GM18861 (cell line): ENCODE data around the gene SAMD8.
"Not testable (repeated sequence)": the region's sequence is repeated elsewhere in the genome, so short reads cannot be mapped to it uniquely, and the experiment has no call there.

Experiments used
- ATAC-seq: cut with Tn5 transposase; IDR thresholded peaks from one replicate; pipeline ENCODE4 v1.9.1; 2021; ENCODE audit not compliant: unreplicated experiment

SAMD8 gene

DNA sequence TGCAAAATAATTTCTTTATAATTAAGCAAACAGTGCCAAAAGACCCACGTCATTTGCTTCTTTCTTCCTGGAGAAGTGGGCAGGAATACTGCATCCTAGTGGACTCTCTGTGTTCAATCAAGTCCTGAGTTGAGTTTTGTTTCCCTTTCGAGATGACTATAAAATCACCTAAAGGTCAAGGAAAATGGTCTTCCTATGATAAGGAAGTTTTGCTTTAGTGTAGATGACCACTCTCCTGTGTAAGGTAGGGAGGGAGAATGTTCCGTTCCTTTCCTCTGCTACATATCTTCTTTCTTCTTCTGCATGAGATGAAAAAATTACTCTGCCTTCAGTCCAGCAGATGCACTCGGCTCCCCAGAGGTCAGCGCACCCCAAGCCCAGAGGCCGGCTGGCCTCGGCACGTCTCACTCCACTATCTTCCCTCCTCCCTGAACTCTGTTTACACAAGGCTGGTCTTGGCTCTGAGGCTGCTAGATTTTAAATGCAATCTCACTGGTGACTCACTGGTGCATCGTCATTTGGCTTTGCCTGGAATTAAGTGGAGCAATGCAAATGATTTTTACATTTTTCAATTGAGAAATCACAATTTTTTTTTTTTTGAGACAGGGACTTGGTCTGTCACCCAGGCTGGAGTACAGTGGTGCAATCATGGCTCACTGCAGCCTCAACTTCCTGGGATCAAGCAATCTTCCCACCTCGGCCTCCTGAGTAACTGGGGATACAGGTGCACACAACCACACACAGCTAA lies 80.5 kb downstream of the SAMD8 start:
- no peak for ATAC-seq

DNA sequence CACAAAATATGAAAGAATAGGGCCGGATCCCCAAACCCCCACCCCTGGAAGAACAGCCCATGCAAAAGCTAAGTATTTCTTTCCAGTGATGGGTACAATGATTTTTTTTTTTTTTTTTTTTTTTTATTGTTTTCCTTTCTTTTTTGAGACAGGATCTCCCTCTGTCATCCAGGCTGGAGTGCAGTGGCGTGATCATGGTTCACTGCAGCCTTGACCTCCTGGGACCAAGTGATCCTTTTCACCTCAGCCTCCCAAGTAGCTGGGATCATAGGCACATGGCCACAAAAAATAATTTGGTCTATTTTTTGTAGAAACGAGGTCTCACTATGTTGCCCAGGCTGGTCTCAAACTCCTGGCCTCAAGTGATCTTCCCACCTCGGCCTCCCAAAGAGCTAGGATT lies 83.2 kb downstream of the SAMD8 start:
- ATAC-seq, result not testable (repeated sequence)

DNA sequence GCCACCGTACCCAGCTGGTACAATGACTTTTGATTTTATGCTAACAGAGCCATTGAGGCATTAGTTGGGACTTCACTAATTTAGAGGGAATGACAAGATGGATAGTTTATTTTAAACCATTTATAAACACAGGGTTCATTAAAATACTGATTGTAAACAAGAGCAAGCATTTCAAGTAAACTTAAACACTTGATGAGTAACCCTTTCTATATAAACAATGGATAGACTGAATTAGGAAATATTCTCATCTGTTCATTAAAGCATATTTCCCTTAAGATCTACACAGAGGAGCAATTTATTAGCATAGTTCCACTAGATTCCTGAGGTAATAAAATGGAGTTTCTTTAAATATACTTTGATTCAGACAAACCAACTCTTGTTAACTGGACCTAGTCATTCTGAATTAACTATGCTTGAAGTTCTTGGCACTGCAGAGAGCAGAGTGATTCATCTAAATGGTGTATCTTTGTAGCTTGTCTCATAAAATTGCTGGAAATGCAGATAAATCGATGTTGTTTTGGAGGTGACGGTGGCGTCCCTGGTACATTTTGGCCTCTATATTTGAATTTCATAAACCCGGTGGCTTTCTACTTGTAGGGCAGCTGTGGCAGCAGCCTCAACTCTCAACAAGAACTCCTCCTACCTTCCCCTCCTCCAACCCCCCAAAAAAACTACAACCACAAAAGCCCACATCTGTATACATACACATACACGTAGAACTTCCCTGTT lies 83.7 kb downstream of the SAMD8 start:
- ATAC-seq, result no peak

DNA sequence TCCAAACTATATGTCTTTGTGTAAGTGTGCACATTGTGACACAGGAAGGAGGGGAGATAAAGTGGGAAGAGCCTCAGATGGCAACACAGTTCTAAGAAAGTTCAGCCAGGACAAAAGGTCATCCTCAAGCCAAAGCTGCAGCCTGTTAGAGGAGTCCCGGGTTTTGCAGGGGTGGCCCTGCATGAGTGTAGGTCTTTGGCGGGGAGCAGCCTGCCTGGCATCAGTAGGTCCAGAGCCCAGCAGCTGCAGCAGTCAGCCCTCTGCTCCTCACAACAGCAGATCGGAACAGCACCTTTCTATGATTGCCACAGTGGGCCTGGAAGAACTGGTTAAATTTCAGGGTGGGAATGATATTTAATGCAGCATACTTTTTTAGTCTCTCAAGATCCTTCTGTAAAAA lies 85.6 kb downstream of the SAMD8 start:
- ATAC-seq, result no peak

DNA sequence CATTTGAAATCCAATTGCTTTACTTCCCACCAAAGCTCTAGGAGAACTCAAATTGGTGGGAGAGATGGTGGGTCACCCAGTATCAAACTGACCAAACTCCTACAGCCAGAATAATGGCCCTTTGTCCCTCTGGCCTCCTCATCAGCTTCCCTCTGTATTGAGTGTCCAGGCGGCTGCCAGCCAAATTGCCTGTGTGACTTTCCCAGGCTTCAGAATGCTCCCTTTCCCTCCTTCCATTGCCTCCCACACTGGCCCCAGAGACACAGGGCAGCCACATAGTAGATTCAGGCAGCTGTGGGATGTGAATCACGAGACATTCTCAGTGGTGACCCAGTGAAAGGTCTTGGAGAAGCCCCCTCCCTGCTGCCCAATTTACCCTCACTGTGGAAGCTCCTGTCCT lies 86.5 kb downstream of the SAMD8 start:
- ATAC-seq, result no peak

DNA sequence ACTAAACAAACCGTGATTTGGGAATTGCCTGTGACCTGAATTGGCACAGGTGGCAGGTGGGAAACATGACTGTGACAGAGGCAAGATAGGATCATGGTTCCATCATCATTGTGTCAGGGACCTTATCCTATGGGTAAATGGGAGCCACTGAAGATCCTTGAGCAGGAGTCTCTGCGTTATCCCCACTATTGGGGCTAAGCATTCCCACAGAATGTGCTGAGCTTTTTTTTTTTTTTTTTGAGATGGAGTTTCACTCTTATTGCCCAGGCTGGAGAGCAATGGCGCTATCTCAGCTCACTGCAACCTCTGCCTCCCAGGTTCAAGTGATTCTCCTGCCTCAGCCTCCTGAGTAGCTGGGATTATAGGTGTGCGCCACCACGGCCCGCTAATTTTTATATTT lies 88.5 kb downstream of the SAMD8 start:
- ATAC-seq, result not testable (repeated sequence)

DNA sequence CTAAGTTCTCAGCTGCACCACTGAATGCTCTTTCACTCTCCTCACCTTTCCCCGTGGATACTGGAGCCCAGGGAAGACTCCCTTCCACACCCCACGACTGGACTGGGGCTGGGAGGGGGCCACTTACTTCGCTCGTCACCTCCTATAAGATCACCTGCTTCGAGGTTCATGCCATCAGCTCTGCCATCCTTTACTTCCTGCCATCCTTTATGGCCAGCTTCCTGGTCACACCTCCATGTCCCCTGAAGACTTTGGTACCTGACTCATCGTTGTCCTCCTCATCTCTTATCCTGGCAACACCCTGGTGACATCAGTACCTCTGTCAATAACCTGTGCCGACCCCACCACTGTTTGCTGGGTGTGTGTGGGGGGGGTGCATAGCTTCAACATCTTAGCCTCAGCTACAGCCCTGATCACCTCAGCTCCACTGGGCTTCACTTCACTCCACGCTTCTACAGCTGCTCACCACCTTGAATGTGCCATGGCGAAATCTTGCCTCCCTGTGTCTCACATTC lies 90.4 kb downstream of the SAMD8 start:
- no peak for ATAC-seq

DNA sequence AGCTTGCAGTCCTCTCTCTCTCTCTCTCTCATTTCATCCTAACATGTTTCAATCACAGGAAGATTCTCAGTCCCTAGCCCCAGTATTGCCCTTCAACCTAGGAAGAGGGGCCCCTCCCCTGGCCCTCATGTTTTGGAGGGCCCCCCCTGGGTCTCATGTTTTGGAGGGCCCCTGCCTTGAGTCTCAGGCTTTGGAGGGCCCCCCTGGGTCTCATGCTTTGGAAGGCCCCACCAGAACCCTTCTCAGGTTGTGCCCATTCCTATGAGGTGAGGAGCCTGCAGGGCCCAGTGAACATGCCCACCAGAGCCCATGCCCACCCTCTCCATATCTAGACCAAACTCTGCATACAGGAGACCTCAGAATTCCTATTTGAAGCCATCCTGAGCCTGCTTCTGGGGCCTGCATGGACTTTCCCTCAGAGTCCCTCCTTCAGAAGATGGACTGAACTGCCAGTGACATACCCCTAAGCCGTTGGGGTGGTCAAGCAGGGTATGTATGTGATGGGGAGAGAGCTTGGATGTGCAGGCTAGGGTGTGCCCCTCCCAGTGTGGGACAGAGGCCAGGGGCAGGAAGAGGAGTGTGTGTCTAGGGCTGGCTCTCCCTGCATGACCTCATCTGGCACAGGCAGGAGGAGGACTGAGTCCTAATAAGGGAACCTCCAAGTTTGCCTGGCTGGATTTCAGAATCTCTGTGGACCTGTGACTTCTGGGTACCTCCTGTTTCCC lies 91.0 kb downstream of the SAMD8 start:
- no peak for ATAC-seq

DNA sequence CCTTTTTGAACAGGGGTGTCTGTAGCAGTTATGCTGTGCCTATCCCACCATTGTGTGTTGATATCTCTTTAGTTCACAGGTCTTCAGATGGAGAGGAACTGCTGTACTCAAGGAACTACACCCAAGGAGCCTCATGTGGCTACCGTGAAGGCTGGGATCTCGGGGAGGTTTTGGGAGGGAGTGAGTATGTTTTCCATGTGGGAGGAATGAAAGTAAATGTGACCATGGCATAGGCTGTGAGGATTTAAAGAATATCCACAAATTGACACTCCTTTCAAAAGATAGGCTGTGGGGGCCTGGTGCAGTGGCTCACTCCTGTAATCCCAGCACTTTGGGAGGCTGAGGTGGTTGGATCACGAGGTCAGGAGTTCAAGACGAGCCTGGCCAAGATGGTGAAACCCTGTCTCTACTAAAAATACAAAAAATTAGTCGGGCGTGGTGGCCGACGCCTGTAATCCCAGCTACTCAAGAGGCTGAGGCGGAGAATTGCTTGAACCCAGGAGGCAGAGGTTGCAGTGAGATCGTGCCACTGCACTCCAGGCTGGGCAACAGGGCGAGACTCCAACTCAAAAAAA lies 91.7 kb downstream of the SAMD8 start:
- not testable (repeated sequence) for ATAC-seq

DNA sequence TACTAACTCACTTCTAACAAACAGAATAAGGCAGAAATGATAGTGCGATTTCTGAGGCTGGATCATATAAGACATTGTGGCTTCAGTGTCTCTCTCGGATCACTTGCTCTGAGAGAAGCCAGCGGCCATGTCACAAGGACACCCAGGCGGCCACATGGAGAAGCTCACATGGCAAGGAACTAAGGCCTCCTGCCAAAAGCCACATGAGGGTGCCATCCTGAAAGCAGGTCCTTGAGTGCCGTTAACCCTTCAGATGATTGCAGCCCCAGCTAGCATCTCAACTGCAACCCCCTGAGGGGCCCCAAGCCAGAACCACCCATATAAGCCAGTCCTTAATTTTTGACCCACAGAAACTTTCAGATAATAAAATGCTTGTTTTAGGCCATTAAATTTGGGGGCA lies 92.3 kb downstream of the SAMD8 start:
- no peak for ATAC-seq

DNA sequence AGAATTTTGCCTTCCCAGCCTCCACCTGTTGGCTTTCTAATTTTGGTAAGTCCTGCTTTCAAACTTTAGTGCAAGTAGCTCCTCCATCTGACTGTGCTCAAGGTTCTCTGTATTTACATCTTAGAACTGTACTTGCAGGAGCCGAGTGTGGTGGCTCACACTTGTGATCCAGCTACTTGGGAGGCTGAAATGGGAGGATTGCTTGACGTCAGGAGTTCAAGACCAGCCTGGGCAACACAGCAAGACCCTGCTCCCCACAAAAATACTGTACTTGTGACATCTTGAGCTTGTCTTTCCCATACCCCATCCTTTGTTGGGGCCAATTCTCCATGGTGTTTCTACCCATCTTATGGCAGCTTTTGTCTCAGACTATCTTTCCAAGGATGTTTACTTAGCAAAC lies 94.5 kb downstream of the SAMD8 start:
- ATAC-seq, result no peak

DNA sequence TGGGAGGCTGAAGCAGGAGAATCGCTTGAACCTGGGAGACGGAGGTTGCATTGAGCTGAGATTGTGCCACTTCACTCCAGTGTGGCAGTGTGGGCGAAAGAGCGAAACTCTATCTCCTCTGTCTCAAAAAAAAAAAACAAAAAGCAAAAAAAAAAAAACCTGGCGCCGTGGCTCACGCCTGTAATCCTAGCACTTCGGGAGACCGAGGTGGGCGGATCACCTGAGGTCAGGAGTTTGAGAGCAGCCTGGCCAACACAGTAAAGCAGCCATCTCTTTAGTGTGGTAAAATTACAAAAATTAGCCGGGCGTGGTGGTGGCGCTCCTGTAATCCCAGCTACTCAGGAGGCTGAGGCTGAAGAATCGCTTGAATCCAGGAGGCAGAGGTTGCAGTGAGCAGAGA lies 95.2 kb downstream of the SAMD8 start:
- not testable (repeated sequence) for ATAC-seq

DNA sequence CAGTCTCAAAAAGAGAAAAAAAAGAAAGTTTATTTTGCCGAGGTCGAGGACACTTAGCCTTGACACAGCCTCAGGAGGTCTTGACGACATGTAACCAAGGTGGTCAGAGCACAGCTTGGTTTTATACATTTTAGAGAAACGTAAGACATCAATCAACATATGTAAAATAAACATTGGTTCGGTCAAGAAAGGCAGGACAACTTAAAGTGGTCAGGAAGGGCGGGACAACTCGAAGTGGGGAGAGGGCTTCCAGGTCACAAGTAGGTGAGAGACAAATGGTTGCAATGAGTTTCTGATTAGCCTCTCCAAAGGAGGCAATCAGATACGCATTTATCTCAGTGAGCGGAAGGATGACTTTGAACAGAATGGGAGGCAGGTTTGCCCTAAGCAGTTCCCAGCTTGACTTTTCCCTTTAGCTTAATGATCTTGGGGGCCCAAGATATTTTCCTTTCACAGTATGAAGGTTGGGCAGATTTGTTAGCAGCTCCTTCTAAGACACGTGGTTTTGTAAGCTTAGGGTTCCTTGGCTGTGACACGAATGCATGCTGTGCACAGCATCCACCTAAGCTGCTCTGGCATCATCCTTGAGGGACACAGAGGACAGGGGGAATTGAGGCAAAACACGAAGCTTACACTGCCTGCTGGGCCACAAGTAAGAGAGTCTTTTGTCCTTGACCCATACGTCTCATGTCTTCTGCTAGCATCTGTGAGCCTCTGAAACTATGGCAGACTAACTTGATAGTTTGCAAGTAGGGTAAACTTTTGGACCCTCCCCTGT lies 95.8 kb downstream of the SAMD8 start:
- ATAC-seq, result no peak

DNA sequence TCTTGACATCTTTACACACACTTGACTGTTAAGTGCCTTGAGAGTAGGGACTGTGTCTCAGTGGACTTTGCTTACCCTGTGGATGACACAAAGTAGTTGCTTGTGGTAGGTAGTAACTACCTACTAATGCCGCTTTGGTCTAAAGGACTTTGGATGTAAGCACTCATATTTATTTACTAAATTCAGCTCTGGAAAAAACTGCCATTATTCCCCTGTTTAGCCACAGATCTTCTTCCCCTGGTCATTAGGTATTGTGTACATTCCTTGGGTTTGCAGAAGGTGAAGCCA lies 96.3 kb downstream of the SAMD8 start:
- no peak for ATAC-seq

DNA sequence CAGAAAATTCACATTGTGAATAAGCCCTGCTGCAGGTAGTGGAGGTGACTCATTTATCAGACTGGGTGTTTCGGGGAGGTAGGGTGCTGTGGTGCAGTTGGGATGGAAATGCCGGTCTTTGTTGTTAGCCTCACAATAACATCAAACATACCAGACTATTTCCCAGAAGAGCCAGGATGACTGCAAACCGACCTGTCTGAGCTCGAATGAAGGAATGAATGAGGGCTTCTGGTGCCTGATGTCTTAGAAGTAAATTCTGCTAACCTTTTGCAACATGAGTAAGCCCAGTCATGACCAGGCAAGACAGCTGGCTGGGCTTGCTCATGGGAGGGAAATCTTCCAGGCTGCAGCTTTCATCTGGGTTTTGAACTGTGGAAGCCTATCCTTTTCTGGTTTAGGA lies 96.7 kb downstream of the SAMD8 start:
- no peak for ATAC-seq

DNA sequence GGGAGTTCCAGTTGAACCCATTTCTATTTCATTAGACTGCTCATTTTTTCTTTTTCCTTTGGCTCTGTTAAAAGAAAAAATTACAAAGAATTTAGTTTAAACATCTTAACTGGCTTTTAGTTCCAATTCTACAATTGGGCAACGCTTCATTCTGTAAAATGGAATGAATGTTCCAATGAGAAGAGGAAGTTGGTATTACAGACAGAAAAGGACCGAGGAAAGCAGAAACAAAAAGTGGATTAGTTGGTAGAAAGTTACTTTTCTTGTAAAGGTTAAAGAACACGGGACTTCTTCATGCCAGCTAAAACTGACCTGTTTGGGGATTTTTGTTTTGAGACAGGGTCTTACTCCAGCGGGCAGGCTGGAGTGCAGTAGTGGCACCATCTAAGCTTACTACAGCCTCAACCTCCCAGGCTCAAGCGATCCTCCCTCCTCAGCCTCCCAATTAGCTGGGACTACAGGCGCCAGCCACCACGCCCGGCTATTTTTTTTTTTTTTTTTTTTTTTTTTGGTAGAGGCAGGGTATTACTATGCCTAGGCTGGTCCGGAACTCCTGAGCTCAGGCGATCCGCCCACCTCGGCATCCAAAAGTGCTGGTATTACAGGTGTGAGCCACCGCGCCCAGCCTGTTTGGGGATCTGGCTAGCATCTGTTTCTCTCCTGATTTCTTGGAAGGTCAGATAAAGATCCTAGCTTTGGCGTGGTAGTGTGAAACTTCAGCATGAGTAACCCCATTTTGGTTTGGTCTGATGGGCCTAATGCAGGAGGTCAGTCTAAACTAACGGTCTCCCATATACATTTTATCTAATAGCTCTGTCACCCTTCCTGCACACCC lies 97.8 kb downstream of the SAMD8 start:
- ATAC-seq, result no peak

DNA sequence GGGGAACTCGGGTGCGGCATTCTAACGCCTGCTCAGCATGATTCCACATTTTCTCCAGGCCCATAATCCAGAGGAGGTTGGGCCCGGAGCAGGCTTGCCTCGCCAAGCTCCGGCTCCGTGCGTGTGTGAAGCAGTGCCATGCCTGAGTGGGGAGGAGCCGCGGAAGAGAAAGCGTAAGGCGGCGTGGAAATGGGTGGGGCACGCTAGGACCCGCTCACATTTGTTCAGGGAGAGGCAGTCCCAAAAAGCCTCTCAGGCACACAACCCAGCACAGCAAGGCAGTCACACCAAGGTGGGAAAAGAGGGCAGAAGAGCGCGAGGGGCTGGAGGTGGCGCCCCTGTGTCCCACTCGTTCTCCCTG lies 98.4 kb downstream of the SAMD8 start:
- peak; percentile 37 for ATAC-seq

DNA sequence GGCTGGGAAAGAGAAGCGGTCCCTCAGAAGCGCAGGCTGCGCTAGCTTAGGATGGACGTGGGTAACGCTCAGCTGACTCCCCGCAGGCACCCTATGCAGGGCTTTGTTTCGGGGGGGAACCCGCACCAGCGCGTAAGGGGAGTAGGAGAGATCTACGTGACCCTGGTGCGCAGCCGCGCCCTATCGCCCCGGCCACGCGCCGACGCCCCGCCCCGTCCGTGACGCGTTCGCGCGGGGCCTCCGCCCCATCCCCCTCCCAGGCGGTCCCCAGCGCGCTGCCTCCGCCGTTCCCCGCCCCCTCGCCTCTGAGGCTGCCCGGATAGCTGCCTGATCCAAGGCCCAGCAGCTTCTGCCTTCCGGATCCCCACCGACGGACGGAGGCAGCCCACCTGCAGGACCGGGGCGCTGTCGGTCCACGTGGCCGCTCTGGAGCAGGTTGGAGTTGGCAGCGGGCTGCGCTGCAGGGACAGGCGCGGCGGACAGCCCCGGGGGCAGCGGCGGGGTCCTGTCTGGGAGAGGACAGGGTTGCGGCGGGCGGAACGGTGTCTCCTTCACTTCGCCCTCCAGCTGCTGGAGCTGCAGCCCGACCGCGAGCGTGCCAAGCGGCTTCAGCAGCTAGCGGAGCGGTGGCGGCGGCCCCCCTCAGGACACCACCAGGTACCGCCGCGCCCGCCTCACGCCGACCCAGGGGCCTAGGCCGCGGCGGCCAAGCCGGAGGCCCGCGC lies 99.0 kb downstream of the SAMD8 start, which contains the start of gene VDAC2:
VDAC2 (plus strand) TSS at position 515 of the 725 bp plus-strand sequence. CDS start 363 bp downstream, outside the sequence.
- peak; percentile 58 for ATAC-seq

DNA sequence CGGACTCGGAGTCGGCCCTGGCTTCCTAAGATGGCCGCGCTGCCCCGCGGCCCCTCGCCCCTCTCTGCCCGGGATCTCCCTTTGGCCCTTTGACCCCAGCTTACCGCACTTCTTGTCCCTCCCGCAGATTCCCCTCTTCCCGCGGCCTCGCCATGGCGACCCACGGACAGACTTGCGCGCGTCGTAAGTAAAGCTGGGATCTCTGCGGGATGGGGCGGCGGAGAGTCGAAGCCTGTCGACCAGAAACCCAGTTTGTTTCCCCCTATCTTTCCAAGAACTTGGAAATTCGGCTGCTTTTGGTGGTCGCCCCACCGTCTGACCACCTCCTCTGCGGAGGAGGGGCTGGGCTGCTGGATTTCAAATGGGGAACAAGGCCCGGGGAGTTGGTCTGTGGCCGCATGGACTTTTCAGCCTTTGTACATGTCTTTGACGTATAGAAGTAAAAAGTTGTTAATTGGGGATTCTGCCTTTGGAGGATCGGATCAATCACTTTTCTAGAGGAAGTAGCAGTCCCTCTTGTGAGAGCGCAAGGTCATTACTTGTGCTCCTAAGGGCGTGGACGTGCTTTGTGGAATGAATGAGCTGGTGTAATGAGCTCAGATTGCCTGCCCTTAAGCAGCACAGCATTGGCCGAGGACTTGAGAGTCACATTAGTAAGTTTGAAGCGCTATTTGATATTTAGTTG lies 99.7 kb downstream of the SAMD8 start:
- no peak for ATAC-seq
